Measurements from ENCODE around the gene FES.

- TF ChIP-seq CTCF (IDR thresholded peaks at IDR 0.05; ENCODE audit: low read length): peak; percentile 70
- TF ChIP-seq EZH2 (IDR thresholded peaks at IDR 0.05; ENCODE audit: borderline replicate concordance, low read length): no peak
These were observed 17.9 kb downstream of the FES start for GRCh38 chr15:90902040-90902839.

All from OCI-LY1 (cell line).